GM23338 (cell line): ENCODE data around the gene SFXN5. TPM values are rescaled to one million over a fixed set of nuclear protein-coding genes. Genes with fewer than 3 reads are reported as not detected.

Experiments
- ATAC-seq: fragments of 200-7000 bp; cut with Tn5 transposase; 3 replicates; pipeline ENCODE4 v1.9.1; 2020
- DNase-seq: peaks from one replicate; pipeline ENCODE4 v3.0.0-alpha.2; 2015; ENCODE audit warnings: low spot score
- H2AFZ ChIP-seq: fragments of 200-600 bp; sonication (generic); 2 replicates; pipeline ENCODE4 v1.8.0; 2016; ENCODE audit warnings: antibody characterized with exemption, mild to moderate bottlenecking, moderate library complexity
- H3F3A ChIP-seq: fragments of 200-600 bp; sonication (generic); replicated peaks from 2 replicates; pipeline ENCODE4 v1.8.0; 2017; ENCODE audit warnings: antibody characterized with exemption, mixed run types, low read depth
- H3K27ac ChIP-seq: fragments of 200-600 bp; sonication (generic); 2 replicates; pipeline ENCODE4 v1.6.1; 2016; ENCODE audit warnings: low read depth
- H3K27me3 ChIP-seq: fragments of 200-600 bp; sonication (generic); 2 replicates; pipeline ENCODE4 v1.8.0; 2016; ENCODE audit warnings: mild to moderate bottlenecking, mixed run types, moderate library complexity; ENCODE audit not compliant: insufficient read depth
- H3K36me3 ChIP-seq: fragments of 200-600 bp; sonication (generic); 2 replicates; pipeline ENCODE4 v1.8.0; 2016; ENCODE audit warnings: mild to moderate bottlenecking; ENCODE audit not compliant: insufficient read depth
- H3K4me1 ChIP-seq: fragments of 200-600 bp; sonication (generic); 2 replicates; pipeline ENCODE4 v1.8.0; 2016; ENCODE audit warnings: mild to moderate bottlenecking, moderate library complexity; ENCODE audit not compliant: insufficient read depth
- H3K4me2 ChIP-seq: fragments of 200-600 bp; sonication (generic); 2 replicates; pipeline ENCODE4 v1.7.1; 2017; ENCODE audit warnings: mixed run types
- H3K4me3 ChIP-seq: fragments of 200-600 bp; sonication (generic); 2 replicates; pipeline ENCODE4 v1.6.1; 2016; ENCODE audit warnings: mixed run types
- H3K79me2 ChIP-seq: fragments of 200-600 bp; sonication (generic); replicated peaks from 2 replicates; pipeline ENCODE4 v1.8.0; 2017; ENCODE audit warnings: mild to moderate bottlenecking; ENCODE audit not compliant: insufficient read depth
- H3K9me2 ChIP-seq: fragments of 200-600 bp; sonication (generic); 2 replicates; pipeline ENCODE4 v1.8.0; 2017; ENCODE audit not compliant: insufficient read depth
- H4K20me1 ChIP-seq: fragments of 200-600 bp; sonication (generic); replicated peaks from 2 replicates; pipeline ENCODE4 v1.8.0; 2017; ENCODE audit warnings: mild to moderate bottlenecking; ENCODE audit not compliant: insufficient read depth
- H3K27ac Mint-ChIP-seq: 2 replicates; pipeline ENCODE4 v1.8.0; 2020; ENCODE audit warnings: inconsistent platforms, mild to moderate bottlenecking, moderate library complexity, mixed read lengths
- H3K27me3 Mint-ChIP-seq: 3 replicates; pipeline ENCODE4 v1.8.0; 2022; ENCODE audit warnings: low read depth, mild to moderate bottlenecking, moderate library complexity, mixed read lengths, inconsistent platforms; ENCODE audit not compliant: insufficient read depth, poor library complexity
- H3K36me3 Mint-ChIP-seq: 3 replicates; pipeline ENCODE4 v1.8.0; 2021; ENCODE audit warnings: low read depth, mild to moderate bottlenecking, inconsistent platforms, moderate library complexity, mixed read lengths
- H3K4me1 Mint-ChIP-seq: 3 replicates; pipeline ENCODE4 v1.8.0; 2020; ENCODE audit warnings: mild to moderate bottlenecking, inconsistent platforms, mixed read lengths
- H3K4me3 Mint-ChIP-seq: 3 replicates; pipeline ENCODE4 v1.8.0; 2021; ENCODE audit warnings: moderate library complexity, mild to moderate bottlenecking, inconsistent platforms, mixed read lengths
- H3K9me3 Mint-ChIP-seq: 3 replicates; pipeline ENCODE4 v1.8.0; 2020; ENCODE audit warnings: moderate library complexity, mild to moderate bottlenecking, inconsistent platforms, mixed read lengths
- CREB1 ChIP-seq: fragments of 250-450 bp; sonication (Bioruptor Pico); IDR thresholded peaks from 2 replicates; pipeline ENCODE4 v1.5.0; 2020; ENCODE audit warnings: low read depth, mild to moderate bottlenecking, moderate library complexity
- EZH2 ChIP-seq: fragments of 200-600 bp; sonication (generic); IDR thresholded peaks from one replicate; pipeline ENCODE4 v1.8.0; 2017; ENCODE audit warnings: antibody characterized with exemption, mild to moderate bottlenecking, low read depth; ENCODE audit not compliant: unreplicated experiment
- JUNB ChIP-seq: IDR thresholded peaks from one replicate; pipeline ENCODE4 v1.6.1; 2016; ENCODE audit warnings: antibody characterized with exemption; ENCODE audit not compliant: unreplicated experiment
- NANOG ChIP-seq: IDR thresholded peaks from 2 replicates; pipeline ENCODE4 v1.6.1; 2016; ENCODE audit warnings: antibody characterized with exemption, borderline replicate concordance
- STAT1 ChIP-seq: IDR thresholded peaks from one replicate; pipeline ENCODE4 v1.6.1; 2016; ENCODE audit warnings: antibody characterized with exemption; ENCODE audit not compliant: unreplicated experiment
- polyA plus RNA-seq: library from polyadenylated mRNA; unstranded; fragments of >200 nt; fragmentation: Nextera tagmentation; extraction: Ambion mirVana; gene quantifications from 2 replicates; pipeline ENCODE4 v1.2.1, GENCODE V29; 2016
- total RNA-seq: library from RNA; depleted of rRNA; stranded (reverse); fragments of >200 nt; shearing (Covaris generic); gene quantifications from 2 replicates; pipeline ENCODE4 v1.2.3, GENCODE V29; 2014
- TF ChIP-seq, protein P1 (sequence below): fragments of 250-450 bp; sonication (Bioruptor Pico); IDR thresholded peaks from 2 replicates; pipeline ENCODE4 v1.5.0; 2020; ENCODE audit warnings: mild to moderate bottlenecking, moderate library complexity

The SFXN5 gene
- total and polyA plus RNA-seq, 2 experiments from 2014 or later, result 23.6 to 25.8 TPM

DNA sequence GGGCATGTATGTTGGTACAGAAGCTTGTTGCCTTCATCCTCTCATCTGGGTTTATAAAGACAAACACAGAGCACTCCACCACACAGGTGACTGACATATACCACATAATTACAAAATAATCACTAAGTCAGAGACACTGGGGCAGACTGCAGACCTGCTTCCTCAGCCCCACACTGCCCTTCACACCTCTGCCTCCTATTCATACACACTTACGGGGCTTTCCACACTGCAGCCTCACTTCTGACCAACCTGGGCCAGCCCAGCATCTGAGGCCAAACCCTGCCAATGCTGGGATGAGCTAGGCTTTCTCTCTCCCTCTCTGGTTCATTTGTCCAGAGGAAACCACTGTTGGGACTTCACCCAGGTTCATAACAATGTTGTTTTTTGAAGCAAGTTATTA, 149.7 kb downstream of the SFXN5 start:
- H3K4me1 ChIP-seq, result peaks cover 53% of the 10 kb centered on the region
- Mint-ChIP-seq H3K9me3 (peaks cover 3% of the 10 kb centered on the region; the same call in 2 of the 3 replicates), H3K4me1 (peaks cover 34% of the 10 kb centered on the region), H3K4me3 (peak overlapping the region; percentile 4; the same call in 1 of the 3 replicates), H3K27ac (no peak overlapping the region), H3K36me3 (peaks cover 4% of the 10 kb centered on the region; the same call in 1 of the 3 replicates), H3K27me3 (peaks cover 4% of the 10 kb centered on the region)
- H3K27me3 ChIP-seq, result peaks cover 99% of the 10 kb centered on the region
- no peaks in the 10 kb centered on the region for H3K79me2 ChIP-seq
- H3K36me3 ChIP-seq, result no peaks in the 10 kb centered on the region
- peaks cover 27% of the 10 kb centered on the region for H3F3A ChIP-seq
- H3K9me2 ChIP-seq, result no peaks in the 10 kb centered on the region
- H3K4me3 ChIP-seq, result no peak overlapping the region
- TF ChIP-seq, protein P1, sequence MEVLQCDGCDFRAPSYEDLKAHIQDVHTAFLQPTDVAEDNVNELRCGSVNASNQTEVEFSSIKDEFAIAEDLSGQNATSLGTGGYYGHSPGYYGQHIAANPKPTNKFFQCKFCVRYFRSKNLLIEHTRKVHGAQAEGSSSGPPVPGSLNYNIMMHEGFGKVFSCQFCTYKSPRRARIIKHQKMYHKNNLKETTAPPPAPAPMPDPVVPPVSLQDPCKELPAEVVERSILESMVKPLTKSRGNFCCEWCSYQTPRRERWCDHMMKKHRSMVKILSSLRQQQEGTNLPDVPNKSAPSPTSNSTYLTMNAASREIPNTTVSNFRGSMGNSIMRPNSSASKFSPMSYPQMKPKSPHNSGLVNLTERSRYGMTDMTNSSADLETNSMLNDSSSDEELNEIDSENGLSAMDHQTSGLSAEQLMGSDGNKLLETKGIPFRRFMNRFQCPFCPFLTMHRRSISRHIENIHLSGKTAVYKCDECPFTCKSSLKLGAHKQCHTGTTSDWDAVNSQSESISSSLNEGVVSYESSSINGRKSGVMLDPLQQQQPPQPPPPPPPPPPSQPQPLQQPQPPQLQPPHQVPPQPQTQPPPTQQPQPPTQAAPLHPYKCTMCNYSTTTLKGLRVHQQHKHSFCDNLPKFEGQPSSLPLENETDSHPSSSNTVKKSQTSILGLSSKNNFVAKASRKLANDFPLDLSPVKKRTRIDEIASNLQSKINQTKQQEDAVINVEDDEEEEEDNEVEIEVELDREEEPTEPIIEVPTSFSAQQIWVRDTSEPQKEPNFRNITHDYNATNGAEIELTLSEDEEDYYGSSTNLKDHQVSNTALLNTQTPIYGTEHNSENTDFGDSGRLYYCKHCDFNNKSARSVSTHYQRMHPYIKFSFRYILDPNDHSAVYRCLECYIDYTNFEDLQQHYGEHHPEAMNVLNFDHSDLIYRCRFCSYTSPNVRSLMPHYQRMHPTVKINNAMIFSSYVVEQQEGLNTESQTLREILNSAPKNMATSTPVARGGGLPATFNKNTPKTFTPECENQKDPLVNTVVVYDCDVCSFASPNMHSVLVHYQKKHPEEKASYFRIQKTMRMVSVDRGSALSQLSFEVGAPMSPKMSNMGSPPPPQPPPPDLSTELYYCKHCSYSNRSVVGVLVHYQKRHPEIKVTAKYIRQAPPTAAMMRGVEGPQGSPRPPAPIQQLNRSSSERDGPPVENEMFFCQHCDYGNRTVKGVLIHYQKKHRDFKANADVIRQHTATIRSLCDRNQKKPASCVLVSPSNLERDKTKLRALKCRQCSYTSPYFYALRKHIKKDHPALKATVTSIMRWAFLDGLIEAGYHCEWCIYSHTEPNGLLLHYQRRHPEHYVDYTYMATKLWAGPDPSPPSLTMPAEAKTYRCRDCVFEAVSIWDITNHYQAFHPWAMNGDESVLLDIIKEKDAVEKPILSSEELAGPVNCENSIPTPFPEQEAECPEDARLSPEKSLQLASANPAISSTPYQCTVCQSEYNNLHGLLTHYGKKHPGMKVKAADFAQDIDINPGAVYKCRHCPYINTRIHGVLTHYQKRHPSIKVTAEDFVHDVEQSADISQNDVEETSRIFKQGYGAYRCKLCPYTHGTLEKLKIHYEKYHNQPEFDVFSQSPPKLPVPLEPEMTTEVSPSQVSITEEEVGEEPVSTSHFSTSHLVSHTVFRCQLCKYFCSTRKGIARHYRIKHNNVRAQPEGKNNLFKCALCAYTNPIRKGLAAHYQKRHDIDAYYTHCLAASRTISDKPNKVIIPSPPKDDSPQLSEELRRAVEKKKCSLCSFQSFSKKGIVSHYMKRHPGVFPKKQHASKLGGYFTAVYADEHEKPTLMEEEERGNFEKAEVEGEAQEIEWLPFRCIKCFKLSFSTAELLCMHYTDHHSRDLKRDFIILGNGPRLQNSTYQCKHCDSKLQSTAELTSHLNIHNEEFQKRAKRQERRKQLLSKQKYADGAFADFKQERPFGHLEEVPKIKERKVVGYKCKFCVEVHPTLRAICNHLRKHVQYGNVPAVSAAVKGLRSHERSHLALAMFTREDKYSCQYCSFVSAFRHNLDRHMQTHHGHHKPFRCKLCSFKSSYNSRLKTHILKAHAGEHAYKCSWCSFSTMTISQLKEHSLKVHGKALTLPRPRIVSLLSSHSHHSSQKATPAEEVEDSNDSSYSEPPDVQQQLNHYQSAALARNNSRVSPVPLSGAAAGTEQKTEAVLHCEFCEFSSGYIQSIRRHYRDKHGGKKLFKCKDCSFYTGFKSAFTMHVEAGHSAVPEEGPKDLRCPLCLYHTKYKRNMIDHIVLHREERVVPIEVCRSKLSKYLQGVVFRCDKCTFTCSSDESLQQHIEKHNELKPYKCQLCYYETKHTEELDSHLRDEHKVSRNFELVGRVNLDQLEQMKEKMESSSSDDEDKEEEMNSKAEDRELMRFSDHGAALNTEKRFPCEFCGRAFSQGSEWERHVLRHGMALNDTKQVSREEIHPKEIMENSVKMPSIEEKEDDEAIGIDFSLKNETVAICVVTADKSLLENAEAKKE, result no peak
- no peak for TF ChIP-seq JUNB
- no peak for TF ChIP-seq NANOG
- no peak for TF ChIP-seq STAT1
- no peak for TF ChIP-seq CREB1 (CRISPR knock-in tag)
- TF ChIP-seq EZH2, result no peak
- peaks cover 16% of the 10 kb centered on the region for H4K20me1 ChIP-seq
- no peak overlapping the region for H2AFZ ChIP-seq
- H3K4me2 ChIP-seq, result no peak overlapping the region
- DNase-seq, result no peak
- H3K27ac ChIP-seq, result no peak overlapping the region
- no peak for ATAC-seq
